OCI-LY3 (cell line): ENCODE data around the gene MSI2.

Experiments
- H2AFZ ChIP-seq: fragments of 200-600, 300-600 bp; shearing (Covaris generic); 2 replicates; pipeline ENCODE4 v1.6.0; 2014; ENCODE audit warnings: antibody characterized with exemption, low read depth, low read length
- H3K27ac ChIP-seq: fragments of 200-600, 300-600 bp; sonication (generic); 2 replicates; pipeline ENCODE4 v1.5.1; 2014; ENCODE audit warnings: mild to moderate bottlenecking, low read length, moderate library complexity, mixed read lengths
- H3K27me3 ChIP-seq: fragments of 200-600, 300-600 bp; sonication (generic); 2 replicates; pipeline ENCODE4 v1.6.1; 2014; ENCODE audit warnings: low read depth, low read length, mixed read lengths
- H3K36me3 ChIP-seq: fragments of 200-600, 300-600 bp; sonication (generic); replicated peaks from 2 replicates; pipeline ENCODE3; 2014; ENCODE audit warnings: low read depth, low read length, mixed read lengths
- H3K4me1 ChIP-seq: fragments of 300-600, 200-600 bp; sonication (generic); 2 replicates; pipeline ENCODE4 v1.6.1; 2014; ENCODE audit warnings: low read length, mixed read lengths
- H3K4me2 ChIP-seq: fragments of 200-600, 300-600 bp; sonication (generic); 2 replicates; pipeline ENCODE4 v1.6.1; 2014; ENCODE audit warnings: low read length, mixed read lengths
- H3K4me3 ChIP-seq: fragments of 300-600, 200-600 bp; sonication (generic); 2 replicates; pipeline ENCODE4 v1.5.1; 2014; ENCODE audit warnings: antibody characterized with exemption, mild to moderate bottlenecking, low read length, moderate library complexity
- H3K79me2 ChIP-seq: fragments of 300-600, 200-600 bp; shearing (Covaris generic); 2 replicates; pipeline ENCODE4 v1.6.1; 2014; ENCODE audit warnings: mild to moderate bottlenecking, low read length, mixed read lengths
- H3K9ac ChIP-seq: fragments of 300-600, 200-600 bp; shearing (Covaris generic); 2 replicates; pipeline ENCODE4 v1.6.0; 2014; ENCODE audit warnings: mild to moderate bottlenecking, low read length, moderate library complexity
- H3K9me3 ChIP-seq: fragments of 200-600, 300-600 bp; shearing (Covaris generic); 2 replicates; pipeline ENCODE4 v1.6.1; 2014; ENCODE audit warnings: low read length, mixed read lengths; ENCODE audit not compliant: insufficient read depth
- H4K20me1 ChIP-seq: fragments of 200-600, 300-600 bp; sonication (generic); 2 replicates; pipeline ENCODE4 v1.6.1; 2016; ENCODE audit warnings: low read length, mixed read lengths; ENCODE audit not compliant: insufficient read depth
- EZH2phosphoT487 ChIP-seq: fragments of 200-600 bp; shearing (Covaris generic); IDR thresholded peaks from 2 replicates; pipeline ENCODE4 v1.6.1; 2018; ENCODE audit warnings: antibody characterized with exemption, mixed run types, low read depth
- TF ChIP-seq, protein P1 (sequence below): fragments of 200-600, 300-600 bp; sonication (generic); IDR thresholded peaks from 2 replicates; pipeline ENCODE4 v1.5.1; 2014; ENCODE audit warnings: antibody characterized with exemption, low read length, low read depth

Gene MSI2

DNA sequence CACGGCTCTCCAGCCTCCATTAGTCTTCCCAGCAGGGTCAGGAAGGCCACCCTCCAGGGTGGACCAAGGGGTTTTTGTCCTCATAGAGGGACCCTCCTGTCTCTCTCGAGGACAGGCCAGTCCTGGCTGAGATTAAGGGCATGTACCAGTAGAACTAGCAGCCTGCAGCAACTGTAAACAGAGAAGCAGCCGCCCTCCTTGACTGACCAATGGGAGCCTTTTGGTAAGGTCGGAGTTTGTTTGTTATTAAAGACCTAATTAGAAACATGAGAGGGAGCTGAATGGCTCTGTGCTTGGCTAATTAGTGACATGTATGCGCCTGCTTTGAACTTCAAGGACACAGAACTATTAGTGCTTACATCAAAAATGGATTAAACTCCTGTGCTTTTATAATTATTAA lies 408.8 kb downstream of the MSI2 start:
- H4K20me1 ChIP-seq, result no peaks in the 10 kb centered on the region
- H3K4me1 ChIP-seq, result peaks cover 49% of the 10 kb centered on the region
- TF ChIP-seq, protein P1, sequence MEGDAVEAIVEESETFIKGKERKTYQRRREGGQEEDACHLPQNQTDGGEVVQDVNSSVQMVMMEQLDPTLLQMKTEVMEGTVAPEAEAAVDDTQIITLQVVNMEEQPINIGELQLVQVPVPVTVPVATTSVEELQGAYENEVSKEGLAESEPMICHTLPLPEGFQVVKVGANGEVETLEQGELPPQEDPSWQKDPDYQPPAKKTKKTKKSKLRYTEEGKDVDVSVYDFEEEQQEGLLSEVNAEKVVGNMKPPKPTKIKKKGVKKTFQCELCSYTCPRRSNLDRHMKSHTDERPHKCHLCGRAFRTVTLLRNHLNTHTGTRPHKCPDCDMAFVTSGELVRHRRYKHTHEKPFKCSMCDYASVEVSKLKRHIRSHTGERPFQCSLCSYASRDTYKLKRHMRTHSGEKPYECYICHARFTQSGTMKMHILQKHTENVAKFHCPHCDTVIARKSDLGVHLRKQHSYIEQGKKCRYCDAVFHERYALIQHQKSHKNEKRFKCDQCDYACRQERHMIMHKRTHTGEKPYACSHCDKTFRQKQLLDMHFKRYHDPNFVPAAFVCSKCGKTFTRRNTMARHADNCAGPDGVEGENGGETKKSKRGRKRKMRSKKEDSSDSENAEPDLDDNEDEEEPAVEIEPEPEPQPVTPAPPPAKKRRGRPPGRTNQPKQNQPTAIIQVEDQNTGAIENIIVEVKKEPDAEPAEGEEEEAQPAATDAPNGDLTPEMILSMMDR, result no peak
- no peak for TF ChIP-seq EZH2phosphoT487
- no peaks in the 10 kb centered on the region for H3K27me3 ChIP-seq
- H3K4me3 ChIP-seq, result no peak overlapping the region
- no peak overlapping the region for H3K9ac ChIP-seq
- H2AFZ ChIP-seq, result no peak overlapping the region
- H3K9me3 ChIP-seq, result no peaks in the 10 kb centered on the region
- H3K4me2 ChIP-seq, result no peak overlapping the region
- H3K36me3 ChIP-seq, result no peaks in the 10 kb centered on the region
- H3K27ac ChIP-seq, result no peak overlapping the region
- H3K79me2 ChIP-seq, result no peaks in the 10 kb centered on the region

DNA sequence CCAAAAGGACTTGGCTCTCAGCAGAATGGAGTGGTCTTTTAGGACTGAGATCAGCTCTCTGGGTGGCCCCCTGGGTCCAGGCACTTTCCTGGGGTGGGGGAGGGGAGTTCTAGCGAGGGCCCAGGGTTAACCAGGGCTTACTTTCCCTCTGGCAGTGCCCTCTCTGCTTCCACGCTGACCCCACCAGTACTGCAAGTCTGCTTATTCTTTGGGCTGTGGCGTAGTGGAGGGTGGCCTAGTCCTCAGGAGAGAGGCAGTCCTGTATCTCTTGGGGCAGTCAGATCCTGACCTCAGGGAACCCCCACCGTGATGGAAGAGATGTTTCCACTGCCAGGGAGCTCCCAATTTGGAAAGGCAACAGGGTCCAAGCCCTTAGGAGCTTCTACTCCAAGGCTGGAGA lies 409.4 kb downstream of the MSI2 start:
- H3K4me2 ChIP-seq, result no peak overlapping the region
- no peak overlapping the region for H3K4me3 ChIP-seq
- no peaks in the 10 kb centered on the region for H3K9me3 ChIP-seq
- H3K27ac ChIP-seq, result peak overlapping the region; percentile 8; the same call in 1 of the 2 replicates
- TF ChIP-seq EZH2phosphoT487, result no peak
- TF ChIP-seq, protein P1, result no peak
- no peaks in the 10 kb centered on the region for H3K79me2 ChIP-seq
- peak overlapping the region; percentile 17; the same call in 1 of the 2 replicates for H3K9ac ChIP-seq
- H4K20me1 ChIP-seq, result no peaks in the 10 kb centered on the region
- H2AFZ ChIP-seq, result no peak overlapping the region
- H3K27me3 ChIP-seq, result no peaks in the 10 kb centered on the region
- peaks cover 54% of the 10 kb centered on the region for H3K4me1 ChIP-seq
- no peaks in the 10 kb centered on the region for H3K36me3 ChIP-seq

GRCh38 chr17:57666201-57666870 lies 410.0 kb downstream of the MSI2 start:
- no peak overlapping the region for H2AFZ ChIP-seq
- H3K9me3 ChIP-seq, result no peaks in the 10 kb centered on the region
- peak overlapping the region; percentile 17; the same call in 1 of the 2 replicates for H3K9ac ChIP-seq
- H3K27ac ChIP-seq, result peak overlapping the region; percentile 8; the same call in 1 of the 2 replicates
- peaks cover 61% of the 10 kb centered on the region for H3K4me1 ChIP-seq
- no peak overlapping the region for H3K4me2 ChIP-seq
- H3K4me3 ChIP-seq, result no peak overlapping the region
- H3K36me3 ChIP-seq, result no peaks in the 10 kb centered on the region
- no peaks in the 10 kb centered on the region for H4K20me1 ChIP-seq
- H3K27me3 ChIP-seq, result no peaks in the 10 kb centered on the region
- no peaks in the 10 kb centered on the region for H3K79me2 ChIP-seq
- TF ChIP-seq EZH2phosphoT487, result no peak
- TF ChIP-seq, protein P1, result no peak

- TF ChIP-seq, protein P1, result no peak
- TF ChIP-seq EZH2phosphoT487, result no peak
- no peaks in the 10 kb centered on the region for H3K36me3 ChIP-seq
- no peaks in the 10 kb centered on the region for H3K9me3 ChIP-seq
- no peak overlapping the region for H3K27ac ChIP-seq
- no peak overlapping the region for H3K9ac ChIP-seq
- H3K27me3 ChIP-seq, result no peaks in the 10 kb centered on the region
- no peak overlapping the region for H2AFZ ChIP-seq
- H4K20me1 ChIP-seq, result no peaks in the 10 kb centered on the region
- H3K4me2 ChIP-seq, result no peak overlapping the region
- H3K4me1 ChIP-seq, result peaks cover 62% of the 10 kb centered on the region
- H3K4me3 ChIP-seq, result no peak overlapping the region
- H3K79me2 ChIP-seq, result no peaks in the 10 kb centered on the region
Measured at GRCh38 chr17:57666946-57667345, 410.6 kb downstream of the MSI2 start.
